ENCODE results near the gene PLD4. TPM values are rescaled to one million over a fixed set of nuclear protein-coding genes. Genes with fewer than 3 reads are reported as not detected.
"Not testable (repeated sequence)": the region's sequence is repeated elsewhere in the genome, so short reads cannot be mapped to it uniquely, and the experiment has no call there.

Gene PLD4
- total RNA-seq, 1 donor from 2014 or later, result 0.06 TPM

DNA sequence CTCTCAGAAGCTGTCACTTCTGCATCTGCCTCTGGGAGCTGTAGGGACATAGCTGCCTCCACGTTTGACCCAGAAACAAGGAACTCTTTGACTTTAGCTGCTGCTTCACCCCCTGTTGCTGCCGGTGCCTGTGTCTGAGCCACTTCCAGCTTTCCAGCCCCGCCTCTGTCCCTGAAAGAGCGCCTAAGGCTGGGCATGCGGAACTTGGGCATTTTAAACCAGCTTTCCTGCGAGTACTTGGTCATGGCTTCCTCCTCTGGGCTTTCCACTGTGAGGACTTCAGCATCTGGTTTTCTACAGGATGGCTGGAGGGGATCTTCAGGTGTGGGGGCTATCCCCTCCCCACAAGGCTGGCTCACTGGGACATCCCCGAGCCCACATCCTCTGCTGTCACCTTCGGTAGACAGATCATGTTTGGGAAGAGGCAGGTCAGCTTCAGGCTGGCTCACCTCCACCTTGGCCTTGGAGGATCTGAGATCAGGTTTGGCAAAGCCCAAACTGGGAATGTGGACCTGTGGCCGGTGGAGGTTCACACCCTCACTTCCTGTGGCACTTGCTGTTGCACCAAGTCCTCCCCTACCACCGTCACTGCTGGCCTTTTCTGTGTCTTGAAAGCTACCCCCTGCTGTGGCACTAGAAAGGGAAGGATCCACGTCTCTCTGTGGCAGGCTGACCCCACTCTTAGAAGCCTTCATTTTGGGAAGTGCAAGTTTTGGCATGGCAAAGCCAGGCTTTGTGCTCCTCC lies 15.2 kb downstream of the PLD4 start:
- no peak for DNase-seq (ENCODE audit: low spot score)

DNA sequence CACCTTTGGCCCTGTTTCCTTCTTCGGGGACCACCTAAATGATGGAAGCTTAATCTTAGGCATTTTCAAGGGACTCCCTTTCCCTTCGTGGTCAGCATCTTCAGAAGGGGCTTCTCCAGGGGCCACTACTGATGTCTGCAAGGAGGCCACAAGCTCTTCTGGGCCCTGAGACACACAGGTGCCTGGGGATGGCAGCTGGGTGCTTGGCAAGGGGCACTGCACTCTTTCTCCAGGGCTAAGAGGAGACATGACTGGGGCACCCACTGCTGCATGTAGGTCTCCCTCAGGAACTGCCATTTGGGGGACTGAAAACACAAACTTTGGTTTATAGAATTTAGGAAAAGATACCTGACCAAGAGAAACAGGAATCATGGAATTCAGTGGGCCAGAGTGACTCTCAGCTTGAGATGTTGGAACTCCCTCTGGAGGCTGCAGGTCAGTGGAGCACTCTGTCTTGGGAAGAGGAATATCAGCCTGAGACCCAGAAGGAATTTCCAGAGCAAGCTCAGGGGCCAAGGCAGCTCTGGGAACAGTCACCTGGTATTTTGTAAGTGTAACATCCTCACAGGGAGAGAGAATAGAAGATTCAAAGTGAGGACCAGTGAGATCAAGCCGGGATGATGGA lies 16.0 kb downstream of the PLD4 start:
- DNase-seq (ENCODE audit: low spot score), result no peak

DNA sequence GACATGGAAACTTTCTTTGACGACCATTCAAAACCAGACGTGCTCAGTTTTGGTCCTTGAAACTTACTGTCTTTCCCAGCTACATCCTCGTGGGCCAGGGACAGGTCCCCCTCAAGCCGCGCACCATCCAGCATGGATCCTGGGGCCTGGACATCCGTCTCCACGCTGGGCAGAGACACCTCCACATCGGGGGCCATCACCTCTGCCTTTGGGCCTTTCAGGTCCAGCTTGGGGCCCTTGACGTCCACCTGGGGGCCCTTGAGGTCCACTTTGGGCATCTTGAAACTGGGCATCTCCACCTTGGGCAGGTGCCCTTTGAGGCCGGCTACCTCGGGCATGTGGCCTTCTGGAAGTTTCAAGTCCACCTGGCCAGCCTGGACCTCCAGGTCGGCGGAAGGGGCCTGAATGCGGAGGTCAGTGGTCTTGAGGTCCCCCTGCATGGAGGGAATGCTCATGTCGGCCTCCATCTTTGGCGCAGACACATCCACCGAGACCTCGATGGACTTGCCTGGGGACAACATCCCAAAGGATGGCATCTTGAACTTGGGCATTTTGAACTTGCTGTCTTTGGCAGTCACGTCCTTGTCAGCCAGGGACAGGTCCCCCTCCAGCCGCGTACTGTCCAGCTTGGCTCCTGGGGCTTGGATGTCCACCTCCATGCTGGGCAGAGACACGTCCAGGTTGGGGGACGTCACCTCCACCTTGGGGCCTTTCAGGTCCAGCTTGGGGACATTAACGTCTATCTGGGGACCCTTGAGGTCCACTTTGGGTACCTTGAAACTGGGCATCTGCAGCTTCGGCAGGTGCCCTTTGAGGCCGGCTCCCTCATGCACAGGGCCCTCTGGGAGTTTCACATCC lies 17.1 kb downstream of the PLD4 start:
- DNase-seq (ENCODE audit: low spot score), result no peak

DNA sequence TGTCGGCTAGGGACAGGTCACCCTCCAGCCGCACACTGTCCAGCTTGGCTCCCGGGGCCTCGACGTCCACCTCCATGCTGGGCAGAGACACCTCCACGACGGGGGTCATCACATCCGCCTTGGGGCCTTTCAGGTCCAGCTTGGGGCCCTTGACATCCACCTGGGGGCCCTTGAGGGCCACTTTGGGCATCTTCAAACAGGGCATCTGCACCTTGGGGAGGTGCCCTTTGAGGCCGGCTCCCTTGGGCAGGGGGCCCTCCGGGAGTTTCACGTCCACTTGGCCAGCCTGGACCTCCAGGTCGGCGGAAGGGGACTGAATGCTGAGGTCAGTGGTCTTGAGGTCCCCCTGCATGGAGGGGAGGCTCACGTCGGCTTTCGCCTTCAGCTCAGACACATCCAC lies 17.9 kb downstream of the PLD4 start:
- DNase-seq (ENCODE audit: low spot score), result no peak

DNA sequence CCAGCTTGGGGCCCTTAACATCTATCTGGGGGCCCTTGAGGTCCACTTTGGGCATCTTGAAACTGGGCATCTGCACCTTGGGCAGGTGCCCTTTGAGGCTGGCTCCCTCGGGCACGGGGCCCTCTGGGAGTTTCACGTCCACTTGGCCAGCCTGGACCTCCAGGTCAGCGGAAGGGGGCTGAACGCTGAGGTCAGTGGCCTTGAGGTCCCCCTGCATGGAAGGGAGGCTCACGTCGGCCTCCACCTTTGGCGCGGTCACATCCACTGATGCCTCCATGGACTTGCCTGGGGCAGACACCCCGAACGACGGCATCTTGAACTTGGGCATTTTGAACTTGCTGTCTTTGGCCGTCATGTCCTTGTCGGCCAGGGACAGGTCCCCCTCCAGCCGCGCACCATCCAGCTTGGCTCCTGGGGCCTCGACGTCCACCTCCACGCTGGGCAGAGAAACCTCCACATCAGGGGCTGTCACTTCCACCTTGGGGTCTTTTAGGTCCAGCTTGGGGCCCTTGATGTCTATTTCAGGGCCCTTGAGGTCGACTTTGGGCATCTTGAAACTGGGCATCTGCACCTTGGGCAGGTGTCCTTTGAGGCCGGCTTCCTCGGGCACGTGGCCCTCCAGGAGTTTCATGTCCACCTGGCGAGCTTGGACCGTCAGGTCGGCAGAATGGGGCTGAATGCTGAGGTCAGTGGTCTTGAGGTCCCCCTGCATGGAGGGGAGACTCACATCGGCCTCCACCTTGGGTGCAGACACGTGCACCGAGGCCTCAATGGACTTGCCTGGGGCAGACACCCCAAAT lies 18.7 kb downstream of the PLD4 start:
- DNase-seq (ENCODE audit: low spot score), result not testable (repeated sequence)

GRCh38 chr14:104944016-104944308 lies 19.3 kb downstream of the PLD4 start:
- DNase-seq (ENCODE audit: low spot score), result not testable (repeated sequence)

DNA sequence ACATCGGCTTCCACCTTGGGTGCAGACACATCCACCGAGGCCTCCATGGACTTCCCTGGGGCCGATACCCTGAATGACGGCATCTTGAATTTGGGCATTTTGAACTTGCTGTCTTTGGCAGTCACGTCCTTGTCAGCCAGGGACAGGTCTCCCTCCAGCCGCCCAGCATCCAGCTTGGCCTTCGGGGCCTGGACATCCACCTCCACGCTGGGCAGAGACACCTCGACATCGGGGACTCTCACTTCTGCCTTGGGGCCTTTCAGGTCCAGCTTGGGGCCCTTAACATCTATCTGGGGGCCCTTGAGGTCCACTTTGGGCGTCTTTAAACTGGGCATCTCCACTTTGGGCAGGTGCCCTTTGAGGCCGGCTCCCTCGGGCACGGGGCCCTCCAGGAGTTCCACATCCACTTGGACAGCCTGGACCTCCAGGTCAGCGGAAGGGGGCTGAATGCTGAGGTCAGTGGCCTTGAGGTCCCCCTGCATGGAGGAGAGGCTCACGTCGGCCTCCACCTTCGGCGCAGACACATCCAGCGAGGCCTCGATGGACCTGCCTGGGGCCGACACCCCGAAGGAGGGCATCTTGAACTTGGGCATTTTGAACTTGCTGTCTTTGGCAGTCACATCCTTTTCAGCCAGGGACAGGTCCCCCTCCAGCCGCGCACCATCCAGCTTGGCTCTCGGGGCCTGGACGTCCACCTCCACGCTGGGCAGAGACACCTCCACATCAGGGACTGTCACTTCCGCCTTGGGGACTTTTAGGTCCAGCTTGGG lies 19.9 kb downstream of the PLD4 start:
- DNase-seq (ENCODE audit: low spot score), result not testable (repeated sequence)

GRCh38 chr14:104945266-104945665 lies 20.6 kb downstream of the PLD4 start:
- DNase-seq (ENCODE audit: low spot score), result not testable (repeated sequence)

DNA sequence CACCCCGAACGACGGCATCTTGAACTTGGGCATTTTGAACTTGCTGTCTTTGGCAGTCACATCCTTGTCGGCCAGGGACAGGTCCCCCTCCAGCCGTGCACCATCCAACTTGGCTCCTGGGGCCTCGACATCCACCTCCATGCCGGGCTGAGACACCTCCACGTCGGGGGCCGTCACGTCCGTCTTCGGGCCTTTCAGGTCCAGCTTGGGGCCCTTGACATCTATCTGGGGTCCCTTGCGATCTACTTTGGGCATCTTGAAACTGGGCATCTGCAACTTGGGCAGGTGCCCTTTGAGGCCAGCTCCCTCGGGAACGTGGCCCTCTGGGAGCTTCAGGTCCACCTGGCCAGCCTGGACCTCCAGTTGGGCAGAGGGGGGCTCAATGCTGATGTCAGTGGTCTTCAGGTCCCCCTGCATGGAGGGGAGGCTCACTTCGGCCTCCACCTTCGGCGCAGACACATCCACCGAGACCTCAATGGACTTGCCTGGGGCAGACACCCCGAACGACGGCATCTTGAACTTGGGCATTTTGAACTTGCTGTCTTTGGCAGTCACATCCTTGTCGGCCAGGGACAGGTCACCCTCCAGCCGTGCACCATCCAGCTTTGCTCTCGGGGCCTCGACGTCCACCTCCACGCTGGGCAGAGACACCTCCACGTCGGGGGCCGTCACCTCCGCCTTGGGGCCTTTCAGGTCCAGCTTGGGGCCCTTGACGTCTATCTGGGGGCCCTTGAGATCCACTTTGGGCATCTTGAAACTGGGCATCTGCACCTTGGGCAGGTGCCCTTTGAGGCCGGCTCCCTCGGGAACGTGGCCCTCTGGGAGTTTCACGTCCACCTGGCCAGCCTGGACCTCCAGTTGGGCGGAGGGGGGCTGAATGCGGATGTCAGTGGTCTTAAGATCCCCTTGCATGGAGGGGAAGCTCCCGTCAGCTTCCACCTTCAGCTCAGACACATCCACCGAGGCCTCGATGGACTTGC lies 21.6 kb downstream of the PLD4 start:
- DNase-seq (ENCODE audit: low spot score), result not testable (repeated sequence)

GRCh38 chr14:104947201-104947600 lies 22.5 kb downstream of the PLD4 start:
- not testable (repeated sequence) for DNase-seq (ENCODE audit: low spot score)

- DNase-seq (ENCODE audit: low spot score), result not testable (repeated sequence)
Observed at GRCh38 chr14:104947881-104948735, 23.4 kb downstream of the PLD4 start.

- DNase-seq (ENCODE audit: low spot score), result no peak
Observed at GRCh38 chr14:104948736-104949031, 24.0 kb downstream of the PLD4 start.

DNA sequence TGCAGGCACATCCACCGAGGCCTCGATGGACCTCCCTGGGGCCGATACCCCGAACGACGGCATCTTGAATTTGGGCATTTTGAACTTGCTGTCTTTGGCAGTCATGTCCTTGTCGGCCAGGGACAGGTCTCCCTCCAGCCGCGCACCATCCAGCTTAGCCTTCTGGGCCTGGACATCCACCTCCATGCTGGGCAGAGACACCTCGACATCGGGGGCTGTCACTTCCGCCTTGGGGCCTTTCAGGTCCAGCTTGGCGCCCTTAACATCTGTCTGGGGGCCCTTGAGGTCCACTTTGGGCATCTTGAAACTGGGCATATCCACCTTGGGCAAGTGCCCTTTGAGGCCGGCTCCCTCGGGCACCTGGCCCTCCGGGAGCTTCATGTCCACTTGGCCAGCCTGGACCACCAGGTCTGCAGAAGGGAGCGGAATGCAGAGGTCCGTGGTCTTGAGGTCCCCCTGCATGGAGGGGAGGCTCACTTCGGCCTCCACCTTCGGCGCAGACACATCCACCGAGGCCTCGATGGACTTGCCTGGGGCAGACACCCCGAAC lies 24.8 kb downstream of the PLD4 start:
- not testable (repeated sequence) for DNase-seq (ENCODE audit: low spot score)

DNA sequence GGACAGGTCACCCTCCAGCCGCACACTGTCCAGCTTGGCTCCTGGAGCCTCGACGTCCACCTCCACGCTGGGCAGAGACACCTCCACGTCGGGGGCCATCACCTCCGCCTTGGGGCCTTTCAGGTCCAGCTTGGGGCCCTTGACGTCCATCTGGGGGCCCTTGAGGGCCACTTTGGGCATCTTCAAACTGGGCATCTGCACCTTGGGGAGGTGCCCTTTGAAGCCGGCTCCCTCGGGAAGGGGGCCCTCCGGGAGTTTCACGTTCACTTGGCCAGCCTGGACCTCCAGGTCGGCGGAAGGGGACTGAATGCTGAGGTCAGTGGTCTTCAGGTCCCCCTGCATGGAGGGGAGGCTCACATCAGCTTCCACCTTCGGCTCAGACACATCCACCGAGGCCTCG lies 25.3 kb downstream of the PLD4 start:
- no peak for DNase-seq (ENCODE audit: low spot score)

DNA sequence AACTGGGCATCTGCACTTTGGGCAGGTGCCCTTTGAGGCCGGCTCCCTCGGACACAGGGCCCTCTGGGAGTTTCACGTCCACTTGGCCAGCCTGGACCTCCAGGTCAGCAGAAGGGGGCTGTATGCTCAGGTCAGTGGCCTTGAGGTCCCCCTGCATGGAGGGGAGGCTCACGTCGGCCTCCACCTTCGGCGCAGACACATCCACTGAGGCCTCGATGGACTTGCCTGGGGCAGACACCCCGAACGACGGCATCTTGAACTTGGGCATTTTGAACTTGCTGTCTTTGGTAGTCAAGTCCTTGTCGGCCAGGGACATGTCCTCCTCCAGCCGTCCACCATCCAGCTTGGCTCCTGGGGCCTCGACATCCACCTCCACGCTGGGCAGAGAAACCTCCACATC lies 26.0 kb downstream of the PLD4 start:
- not testable (repeated sequence) for DNase-seq (ENCODE audit: low spot score)

GRCh38 chr14:104951863-104952657 lies 27.4 kb downstream of the PLD4 start:
- not testable (repeated sequence) for DNase-seq (ENCODE audit: low spot score)

DNA sequence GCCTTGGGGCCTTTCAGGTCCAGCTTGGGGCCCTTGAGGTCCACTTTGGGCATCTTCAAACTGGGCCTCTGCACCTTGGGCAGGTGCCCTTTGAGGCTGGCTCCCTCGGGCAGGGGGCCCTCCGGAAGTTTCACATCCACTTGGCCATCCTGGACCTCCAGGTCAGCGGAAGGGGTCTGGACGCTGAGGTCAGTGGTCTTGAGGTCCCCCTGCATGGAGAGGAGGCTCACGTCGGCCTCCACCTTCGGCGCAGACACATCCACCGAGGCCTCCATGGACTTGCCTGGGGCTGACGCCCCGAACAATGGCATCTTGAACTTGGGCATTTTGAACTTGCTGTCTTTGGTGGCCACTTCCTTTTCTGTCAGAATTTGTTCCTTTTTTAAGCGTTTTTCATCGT lies 28.4 kb downstream of the PLD4 start:
- DNase-seq (ENCODE audit: low spot score), result no peak

Data from mesenteric fat pad (tissue), 1 donor.